Measurements from ENCODE around the gene NAIF1.

NAIF1 gene

DNA sequence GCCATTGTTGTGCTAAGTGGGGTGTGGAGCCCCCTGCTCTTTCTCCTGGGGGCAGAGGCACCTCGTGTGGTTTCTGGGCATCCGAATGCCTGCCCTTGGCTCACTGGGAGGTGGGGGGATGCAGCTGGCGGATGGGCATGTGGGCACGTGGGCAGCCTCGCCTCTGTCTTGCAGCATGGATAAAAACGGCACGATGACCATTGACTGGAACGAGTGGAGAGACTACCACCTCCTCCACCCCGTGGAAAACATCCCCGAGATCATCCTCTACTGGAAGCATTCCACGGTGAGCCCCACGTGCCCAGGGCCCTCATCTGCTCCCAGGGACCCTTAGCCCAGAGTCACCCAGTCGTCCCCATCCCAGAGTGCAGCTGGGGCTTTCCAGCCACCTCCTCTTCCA is 35.1 kb upstream of the NAIF1 start:
- TF ChIP-seq, protein P1, sequence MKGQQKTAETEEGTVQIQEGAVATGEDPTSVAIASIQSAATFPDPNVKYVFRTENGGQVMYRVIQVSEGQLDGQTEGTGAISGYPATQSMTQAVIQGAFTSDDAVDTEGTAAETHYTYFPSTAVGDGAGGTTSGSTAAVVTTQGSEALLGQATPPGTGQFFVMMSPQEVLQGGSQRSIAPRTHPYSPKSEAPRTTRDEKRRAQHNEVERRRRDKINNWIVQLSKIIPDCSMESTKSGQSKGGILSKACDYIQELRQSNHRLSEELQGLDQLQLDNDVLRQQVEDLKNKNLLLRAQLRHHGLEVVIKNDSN (IDR thresholded peaks at IDR 0.05), result no peak
- no peak for TF ChIP-seq EGR1 (IDR thresholded peaks at IDR 0.05)
- TF ChIP-seq FOXM1 (IDR thresholded peaks at IDR 0.05; ENCODE audit: borderline replicate concordance, low read depth), result no peak
- TF ChIP-seq ZBTB7A (IDR thresholded peaks at IDR 0.05; ENCODE audit: low read depth), result no peak
- no peak for TF ChIP-seq CEBPB (IDR thresholded peaks at IDR 0.05)
- TF ChIP-seq, protein P2, sequence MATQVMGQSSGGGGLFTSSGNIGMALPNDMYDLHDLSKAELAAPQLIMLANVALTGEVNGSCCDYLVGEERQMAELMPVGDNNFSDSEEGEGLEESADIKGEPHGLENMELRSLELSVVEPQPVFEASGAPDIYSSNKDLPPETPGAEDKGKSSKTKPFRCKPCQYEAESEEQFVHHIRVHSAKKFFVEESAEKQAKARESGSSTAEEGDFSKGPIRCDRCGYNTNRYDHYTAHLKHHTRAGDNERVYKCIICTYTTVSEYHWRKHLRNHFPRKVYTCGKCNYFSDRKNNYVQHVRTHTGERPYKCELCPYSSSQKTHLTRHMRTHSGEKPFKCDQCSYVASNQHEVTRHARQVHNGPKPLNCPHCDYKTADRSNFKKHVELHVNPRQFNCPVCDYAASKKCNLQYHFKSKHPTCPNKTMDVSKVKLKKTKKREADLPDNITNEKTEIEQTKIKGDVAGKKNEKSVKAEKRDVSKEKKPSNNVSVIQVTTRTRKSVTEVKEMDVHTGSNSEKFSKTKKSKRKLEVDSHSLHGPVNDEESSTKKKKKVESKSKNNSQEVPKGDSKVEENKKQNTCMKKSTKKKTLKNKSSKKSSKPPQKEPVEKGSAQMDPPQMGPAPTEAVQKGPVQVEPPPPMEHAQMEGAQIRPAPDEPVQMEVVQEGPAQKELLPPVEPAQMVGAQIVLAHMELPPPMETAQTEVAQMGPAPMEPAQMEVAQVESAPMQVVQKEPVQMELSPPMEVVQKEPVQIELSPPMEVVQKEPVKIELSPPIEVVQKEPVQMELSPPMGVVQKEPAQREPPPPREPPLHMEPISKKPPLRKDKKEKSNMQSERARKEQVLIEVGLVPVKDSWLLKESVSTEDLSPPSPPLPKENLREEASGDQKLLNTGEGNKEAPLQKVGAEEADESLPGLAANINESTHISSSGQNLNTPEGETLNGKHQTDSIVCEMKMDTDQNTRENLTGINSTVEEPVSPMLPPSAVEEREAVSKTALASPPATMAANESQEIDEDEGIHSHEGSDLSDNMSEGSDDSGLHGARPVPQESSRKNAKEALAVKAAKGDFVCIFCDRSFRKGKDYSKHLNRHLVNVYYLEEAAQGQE (IDR thresholded peaks at IDR 0.05; ENCODE audit: low read depth), result no peak
- TF ChIP-seq TEAD4 (IDR thresholded peaks at IDR 0.05), result no peak
- no peak for TF ChIP-seq YY1 (IDR thresholded peaks at IDR 0.05; ENCODE audit: low read depth)

DNA sequence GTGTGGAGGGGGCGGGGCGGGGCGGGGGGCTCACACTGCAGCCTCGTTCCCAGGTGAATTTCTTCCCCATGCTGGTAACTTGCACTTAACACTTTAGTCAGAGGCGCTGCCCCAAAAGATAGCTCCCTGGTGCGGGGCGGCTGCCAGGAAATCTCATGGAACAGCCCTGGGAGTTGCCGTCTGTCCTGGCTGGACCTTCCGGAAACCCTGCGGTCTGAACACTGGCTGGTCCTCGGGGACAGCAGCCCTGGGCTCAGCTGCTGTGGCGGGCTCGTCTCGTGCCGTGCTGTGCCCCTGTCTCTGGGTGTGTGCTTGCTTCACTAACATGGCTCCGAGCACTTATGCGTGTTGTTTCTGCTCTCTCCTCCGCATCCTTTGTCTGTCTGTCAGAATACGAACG is 34.6 kb upstream of the NAIF1 start:
- TF ChIP-seq, protein P3, sequence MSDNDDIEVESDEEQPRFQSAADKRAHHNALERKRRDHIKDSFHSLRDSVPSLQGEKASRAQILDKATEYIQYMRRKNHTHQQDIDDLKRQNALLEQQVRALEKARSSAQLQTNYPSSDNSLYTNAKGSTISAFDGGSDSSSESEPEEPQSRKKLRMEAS (IDR thresholded peaks at IDR 0.05), result no peak
- TF ChIP-seq TAF1 (IDR thresholded peaks at IDR 0.05; ENCODE audit: low read depth) (no peak), EGR1 (IDR thresholded peaks at IDR 0.05) (no peak), ZBTB7A (IDR thresholded peaks at IDR 0.05; ENCODE audit: low read depth) (no peak), FOXM1 (IDR thresholded peaks at IDR 0.05; ENCODE audit: borderline replicate concordance, low read depth) (no peak), RAD21 (IDR thresholded peaks at IDR 0.05; ENCODE audit: low read depth) (no peak), CEBPB (IDR thresholded peaks at IDR 0.05) (no peak), YY1 (IDR thresholded peaks at IDR 0.05; ENCODE audit: low read depth) (no peak), NFIC (IDR thresholded peaks at IDR 0.05) (no peak), CREB1 (IDR thresholded peaks at IDR 0.05; ENCODE audit: low read depth) (no peak), TEAD4 (IDR thresholded peaks at IDR 0.05) (no peak), TCF12 (IDR thresholded peaks at IDR 0.05; ENCODE audit: low read depth) (no peak), EP300 (IDR thresholded peaks at IDR 0.05; ENCODE audit: borderline replicate concordance) (no peak)
- TF ChIP-seq, protein P1 (IDR thresholded peaks at IDR 0.05), result no peak
- TF ChIP-seq, protein P2 (IDR thresholded peaks at IDR 0.05; ENCODE audit: low read depth), result no peak

DNA sequence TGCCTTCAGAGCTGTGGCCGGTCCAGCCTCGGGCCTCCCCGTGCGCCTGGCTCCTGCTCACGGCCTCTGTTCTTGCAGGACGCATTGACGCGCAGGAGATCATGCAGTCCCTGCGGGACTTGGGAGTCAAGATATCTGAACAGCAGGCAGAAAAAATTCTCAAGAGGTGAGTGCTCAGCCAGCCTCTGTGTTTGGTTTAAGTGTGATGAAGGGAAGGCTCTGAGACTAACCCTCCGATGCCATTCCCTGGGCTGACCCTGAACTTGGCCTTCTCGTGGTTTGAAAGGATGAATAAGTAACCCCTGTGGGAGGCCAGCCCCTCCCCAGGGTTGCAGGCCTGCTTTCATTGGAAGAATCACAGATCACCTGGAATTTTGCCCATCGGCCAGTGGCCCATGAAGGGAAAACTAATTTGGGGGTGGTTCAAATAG is 34.1 kb upstream of the NAIF1 start:
- TF ChIP-seq CREB1 (IDR thresholded peaks at IDR 0.05; ENCODE audit: low read depth), result no peak
- TF ChIP-seq NFIC (IDR thresholded peaks at IDR 0.05), result 0 out of 2 replicates have a peak, but pooled peaks have one; percentile 31

DNA sequence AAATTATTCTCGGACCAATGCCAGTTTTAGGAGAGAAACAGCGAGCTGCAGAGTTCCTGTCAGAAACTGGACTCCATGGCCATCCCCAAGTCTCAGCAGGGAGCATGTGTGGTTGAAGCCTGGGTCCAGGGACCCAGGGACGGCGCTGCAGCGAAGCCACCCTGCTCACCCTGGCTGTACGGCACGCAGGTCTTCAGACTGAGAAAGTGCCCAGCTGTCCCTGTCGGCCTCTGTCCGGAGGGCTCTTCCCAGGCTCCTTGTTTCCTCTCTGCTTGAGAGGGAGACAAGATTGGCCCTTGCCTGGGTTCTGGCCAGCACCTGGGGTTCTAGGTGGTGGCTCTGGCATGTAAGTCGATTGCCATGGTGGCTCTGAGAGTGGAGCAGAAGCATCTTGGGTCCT is 33.5 kb upstream of the NAIF1 start:
- TF ChIP-seq TEAD4 (IDR thresholded peaks at IDR 0.05) (no peak), YY1 (IDR thresholded peaks at IDR 0.05; ENCODE audit: low read depth) (no peak), CEBPB (IDR thresholded peaks at IDR 0.05) (no peak), TCF12 (IDR thresholded peaks at IDR 0.05; ENCODE audit: low read depth) (no peak)
- TF ChIP-seq, protein P3 (IDR thresholded peaks at IDR 0.05), result no peak

DNA sequence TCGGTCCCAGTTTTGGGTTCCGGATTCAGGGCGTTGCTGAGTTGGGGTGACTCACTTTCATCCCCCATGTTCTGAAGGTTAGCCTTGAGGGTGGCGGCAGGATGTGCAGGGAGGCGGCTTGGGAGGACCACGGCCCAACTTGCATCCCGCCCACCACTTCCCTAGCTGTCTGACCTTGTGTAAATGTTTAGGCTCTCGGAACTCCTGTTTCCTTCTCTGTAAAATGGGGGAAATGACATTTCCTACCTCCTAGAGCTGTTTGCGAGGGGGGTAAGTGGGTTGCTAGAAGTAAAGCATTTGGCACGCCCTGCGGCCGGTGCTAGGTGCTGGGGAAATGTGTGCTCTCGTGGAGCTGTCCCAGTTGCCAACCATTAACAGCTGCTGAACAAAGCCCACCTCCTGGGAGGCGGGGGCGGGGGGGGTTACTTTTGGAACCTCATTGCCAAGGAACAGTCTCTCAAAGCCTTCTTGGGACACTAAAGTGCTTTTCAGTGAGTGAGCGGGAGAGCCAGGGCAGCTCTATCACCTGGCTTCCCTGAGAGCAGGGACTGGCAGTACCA is 32.9 kb upstream of the NAIF1 start:
- no peak for TF ChIP-seq FOXM1 (IDR thresholded peaks at IDR 0.05; ENCODE audit: borderline replicate concordance, low read depth)
- TF ChIP-seq ZBTB7A (IDR thresholded peaks at IDR 0.05; ENCODE audit: low read depth), result no peak
- no peak for TF ChIP-seq TAF1 (IDR thresholded peaks at IDR 0.05; ENCODE audit: low read depth)
- TF ChIP-seq, protein P2 (IDR thresholded peaks at IDR 0.05; ENCODE audit: low read depth), result no peak
- TF ChIP-seq, protein P1 (IDR thresholded peaks at IDR 0.05), result no peak
- TF ChIP-seq NFIC (IDR thresholded peaks at IDR 0.05), result no peak
- no peak for TF ChIP-seq CEBPB (IDR thresholded peaks at IDR 0.05)
- TF ChIP-seq, protein P3 (IDR thresholded peaks at IDR 0.05), result no peak

Data from Ishikawa (cell line).